ENCODE results near the gene SPRED3. TPM values are rescaled to one million over a fixed set of nuclear protein-coding genes. Genes with fewer than 3 reads are reported as not detected.
"Not testable (repeated sequence)": the region's sequence is repeated elsewhere in the genome, so short reads cannot be mapped to it uniquely, and the experiment has no call there.

SPRED3 gene
- total RNA-seq, 1 experiment from 2014 or later = 3.2 TPM

DNA sequence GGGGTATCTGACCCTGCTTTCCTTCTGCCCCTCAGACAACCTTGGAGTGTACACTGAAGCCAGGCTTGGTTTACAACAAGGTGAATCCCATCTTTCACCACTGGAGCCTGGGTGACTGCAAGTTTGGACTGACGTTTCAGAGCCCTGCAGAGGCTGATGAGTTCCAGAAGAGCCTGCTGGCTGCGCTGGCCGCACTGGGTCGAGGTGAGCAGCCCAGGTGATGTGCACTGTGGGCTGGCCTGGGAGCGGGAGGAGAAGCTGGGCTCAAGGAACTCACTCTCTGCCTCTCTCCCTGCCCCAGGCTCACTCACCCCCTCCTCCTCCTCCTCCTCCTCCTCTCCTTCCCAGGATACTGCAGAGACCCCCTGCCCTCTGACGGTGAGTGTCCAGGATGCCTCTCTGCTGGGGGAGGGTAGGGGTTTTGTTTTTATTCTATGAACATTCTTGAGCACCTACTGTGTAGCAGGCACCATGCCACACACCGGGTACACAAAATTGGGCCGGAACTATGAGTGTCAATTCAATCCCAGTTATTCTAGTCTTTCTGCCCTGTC is 3.5 kb downstream of the SPRED3 start:
- DNase-seq (ENCODE audit: low spot score) = no peak

GRCh38 chr19:38392707-38393308 is 4.3 kb downstream of the SPRED3 start:
- peak; percentile 65 for DNase-seq (ENCODE audit: low spot score)

DNA sequence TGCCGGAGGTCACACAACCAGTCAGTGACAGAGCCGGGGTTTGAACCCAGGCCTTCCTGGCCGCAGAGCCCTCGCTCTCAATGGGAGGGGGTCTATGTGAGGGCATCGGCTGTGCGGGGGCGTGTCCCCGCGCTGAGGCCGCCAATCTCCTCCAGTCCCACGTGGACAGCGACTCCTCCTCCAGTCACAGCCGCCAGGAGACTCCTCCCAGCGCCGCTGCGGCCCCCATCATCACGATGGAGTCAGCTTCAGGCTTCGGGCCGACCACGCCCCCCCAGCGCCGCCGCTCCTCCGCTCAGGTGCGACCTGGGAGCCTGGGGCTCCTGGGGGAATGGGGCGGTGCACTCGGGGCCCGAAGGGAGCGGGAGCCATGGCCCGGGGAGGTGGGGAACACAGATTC is 6.0 kb downstream of the SPRED3 start:
- no peak for DNase-seq (ENCODE audit: low spot score)

DNA sequence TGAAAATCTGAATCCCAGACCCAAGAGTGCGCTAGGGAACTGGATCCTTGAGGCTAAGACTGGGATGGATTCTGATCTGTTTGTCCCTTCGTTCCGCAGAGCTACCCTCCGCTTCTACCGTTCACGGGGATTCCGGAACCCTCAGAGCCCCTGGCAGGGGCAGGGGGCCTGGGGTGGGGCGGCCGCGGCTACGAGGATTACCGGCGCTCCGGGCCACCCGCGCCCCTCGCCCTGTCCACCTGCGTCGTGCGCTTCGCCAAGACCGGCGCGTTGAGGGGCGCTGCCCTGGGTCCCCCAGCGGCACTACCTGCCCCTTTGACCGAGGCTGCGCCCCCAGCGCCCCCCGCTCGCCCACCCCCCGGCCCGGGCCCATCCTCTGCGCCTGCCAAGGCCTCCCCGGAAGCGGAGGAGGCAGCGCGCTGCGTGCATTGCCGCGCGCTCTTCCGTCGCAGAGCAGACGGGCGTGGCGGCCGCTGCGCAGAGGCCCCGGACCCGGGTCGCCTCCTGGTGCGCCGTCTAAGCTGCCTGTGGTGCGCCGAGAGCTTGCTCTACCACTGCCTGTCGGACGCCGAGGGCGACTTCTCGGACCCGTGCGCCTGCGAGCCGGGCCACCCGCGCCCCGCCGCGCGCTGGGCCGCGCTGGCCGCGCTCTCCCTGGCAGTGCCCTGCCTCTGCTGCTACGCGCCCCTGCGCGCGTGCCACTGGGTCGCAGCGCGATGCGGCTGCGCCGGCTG is 7.1 kb downstream of the SPRED3 start:
- DNase-seq (ENCODE audit: low spot score) = no peak

GRCh38 chr19:38399081-38399480 is 10.6 kb downstream of the SPRED3 start:
- DNase-seq (ENCODE audit: low spot score) = no peak

GRCh38 chr19:38399537-38399936 is 11.0 kb downstream of the SPRED3 start:
- DNase-seq (ENCODE audit: low spot score) = no peak

DNA sequence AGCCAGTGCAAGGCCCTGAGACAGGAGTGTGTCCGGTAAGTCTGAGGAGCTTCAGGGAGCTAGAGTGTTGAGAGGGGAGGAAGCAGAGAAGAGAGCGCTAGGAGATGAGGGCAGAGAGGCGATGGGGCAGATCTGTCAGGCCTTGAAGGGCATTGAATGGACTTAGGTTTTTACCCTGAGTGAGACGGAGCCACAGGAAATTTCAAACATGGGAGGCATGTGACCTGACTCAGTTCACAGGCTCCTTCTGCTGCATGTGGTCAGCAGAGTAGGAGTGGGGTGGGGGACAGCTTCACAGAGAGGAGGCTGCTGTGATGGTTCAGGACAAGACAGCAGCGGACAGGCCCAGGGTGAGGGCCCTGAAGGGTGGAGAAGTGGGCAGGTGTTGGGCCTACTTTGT is 11.9 kb downstream of the SPRED3 start:
- DNase-seq (ENCODE audit: low spot score) = no peak

DNA sequence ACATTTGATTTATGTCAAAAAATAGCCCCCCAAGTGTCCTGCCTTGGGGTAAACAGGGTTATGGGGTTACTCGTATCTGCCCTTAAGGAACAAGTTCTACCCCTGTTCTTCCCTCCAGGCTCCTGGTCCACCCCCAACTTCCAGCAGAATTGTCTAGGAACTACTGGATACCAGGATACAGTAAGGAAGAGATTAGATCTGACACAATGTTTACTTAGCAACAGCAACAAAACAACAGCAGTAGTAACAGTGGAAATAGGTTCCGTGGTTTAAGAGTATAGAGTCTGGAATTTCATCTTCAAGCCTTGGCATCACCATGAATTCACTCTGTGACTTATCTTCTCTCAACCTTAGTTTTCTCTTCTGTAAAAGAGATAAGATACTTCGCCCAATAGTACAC is 12.7 kb downstream of the SPRED3 start:
- peak; percentile 75 for DNase-seq (ENCODE audit: low spot score)

- no peak for DNase-seq (ENCODE audit: low spot score)
These were observed 14.1 kb downstream of the SPRED3 start for GRCh38 chr19:38402623-38402966.

DNA sequence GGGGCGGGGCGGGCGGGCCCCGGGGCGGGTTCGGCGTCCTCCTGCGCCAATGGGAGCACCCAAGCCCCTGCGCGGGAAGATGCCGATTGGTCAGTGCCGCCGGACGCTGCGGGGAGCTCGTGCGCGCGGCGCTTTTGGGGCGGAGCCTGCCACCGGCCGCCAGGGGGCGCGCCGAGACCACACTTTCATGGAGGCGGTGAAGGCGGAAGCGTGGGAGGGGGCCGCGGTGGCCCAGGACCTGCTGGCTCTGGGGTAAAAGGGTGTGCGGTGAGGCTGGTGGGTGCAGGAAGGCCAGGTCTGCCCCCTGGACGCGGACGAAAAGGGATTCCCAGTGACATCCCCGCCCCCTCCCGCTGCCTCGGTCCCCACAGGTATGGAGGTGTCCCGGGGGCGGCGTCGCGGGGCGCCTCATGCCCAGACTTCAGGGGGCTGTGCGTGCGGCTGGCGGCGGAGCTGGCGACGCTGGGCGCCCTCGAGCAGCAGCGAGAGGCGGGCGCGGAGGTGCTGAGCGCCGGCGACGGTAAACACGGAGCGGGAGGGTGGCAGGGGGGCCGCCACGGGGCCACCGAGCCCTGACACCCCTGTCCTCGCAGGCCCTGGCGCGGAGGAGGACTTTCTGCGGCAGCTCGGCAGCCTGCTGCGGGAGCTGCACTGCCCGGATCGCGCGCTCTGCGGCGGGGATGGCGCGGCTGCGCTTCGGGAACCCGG is 14.6 kb downstream of the SPRED3 start, which contains the start of gene FAM98C:
TSS of gene FAM98C (plus strand) at position 127 of the 708 bp plus-strand sequence. CDS start at position 188, 61 bp downstream.
- DNase-seq (ENCODE audit: low spot score) = peak; percentile 100

DNA sequence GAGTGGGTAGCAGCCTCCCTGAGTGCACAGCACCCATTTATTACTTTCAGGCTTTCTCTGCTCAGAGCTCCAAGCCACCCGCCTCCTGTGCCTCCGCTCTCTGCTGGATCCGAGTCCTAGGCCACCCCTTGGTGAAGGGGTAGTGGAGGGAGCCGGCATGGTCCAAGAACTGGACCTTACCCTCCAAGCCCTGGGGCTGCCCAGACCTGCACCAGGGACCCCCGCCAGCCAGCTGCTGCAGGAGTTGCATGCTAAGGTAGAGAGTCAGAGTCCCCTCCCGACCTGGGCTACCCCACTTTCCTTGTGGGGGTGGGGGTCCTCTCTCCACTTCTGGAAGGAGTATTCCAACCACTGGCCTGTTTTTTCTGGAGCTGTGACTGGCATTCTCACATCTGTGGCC is 16.4 kb downstream of the SPRED3 start:
- no peak for DNase-seq (ENCODE audit: low spot score)

- no peak for DNase-seq (ENCODE audit: low spot score)
These were observed 16.8 kb downstream of the SPRED3 start for GRCh38 chr19:38405276-38405675.

DNA sequence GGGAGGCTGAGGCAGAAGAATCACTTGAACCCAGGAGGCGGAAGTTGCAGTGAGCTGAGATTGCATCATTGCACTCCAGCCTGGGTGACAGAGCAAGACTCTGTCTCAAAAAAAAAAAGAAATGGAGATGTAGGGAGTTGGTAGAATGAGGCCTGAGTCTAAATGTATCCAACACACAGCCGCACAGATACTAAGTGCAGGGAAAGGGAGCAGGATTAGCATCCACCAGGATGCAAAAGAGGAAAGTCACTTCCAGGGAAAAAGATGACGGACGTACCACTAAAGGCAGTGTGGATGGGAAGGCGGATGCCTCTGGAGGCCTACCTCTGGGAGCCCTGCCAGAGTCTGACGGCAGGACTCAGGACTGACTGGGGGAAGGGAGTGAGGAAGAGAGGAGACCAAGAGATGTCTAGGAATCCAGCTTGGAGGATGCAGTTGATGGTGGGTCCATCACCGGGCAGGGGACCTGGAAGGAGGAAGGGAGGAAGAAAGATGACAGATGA is 21.2 kb downstream of the SPRED3 start:
- DNase-seq (ENCODE audit: low spot score) = peak; percentile 60

DNA sequence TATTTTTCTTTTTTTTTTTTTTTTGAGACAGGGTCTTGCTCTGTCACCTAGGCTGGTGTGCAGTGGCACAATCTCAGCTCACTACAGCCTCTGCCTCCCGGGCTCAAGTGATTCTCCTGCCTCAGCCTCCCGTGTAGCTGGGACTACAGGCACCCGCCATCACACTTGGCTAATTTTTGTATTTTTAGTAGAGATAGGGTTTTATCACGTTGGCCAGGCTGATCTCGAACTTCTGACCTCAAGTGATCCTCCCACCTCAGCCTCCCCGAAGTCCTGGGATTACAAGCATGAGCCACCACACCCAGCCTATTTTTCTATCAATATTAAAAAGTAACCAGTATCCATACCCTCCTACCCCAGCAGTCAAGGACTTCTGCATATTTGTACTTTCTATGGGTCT is 21.9 kb downstream of the SPRED3 start:
- not testable (repeated sequence) for DNase-seq (ENCODE audit: low spot score)

DNA sequence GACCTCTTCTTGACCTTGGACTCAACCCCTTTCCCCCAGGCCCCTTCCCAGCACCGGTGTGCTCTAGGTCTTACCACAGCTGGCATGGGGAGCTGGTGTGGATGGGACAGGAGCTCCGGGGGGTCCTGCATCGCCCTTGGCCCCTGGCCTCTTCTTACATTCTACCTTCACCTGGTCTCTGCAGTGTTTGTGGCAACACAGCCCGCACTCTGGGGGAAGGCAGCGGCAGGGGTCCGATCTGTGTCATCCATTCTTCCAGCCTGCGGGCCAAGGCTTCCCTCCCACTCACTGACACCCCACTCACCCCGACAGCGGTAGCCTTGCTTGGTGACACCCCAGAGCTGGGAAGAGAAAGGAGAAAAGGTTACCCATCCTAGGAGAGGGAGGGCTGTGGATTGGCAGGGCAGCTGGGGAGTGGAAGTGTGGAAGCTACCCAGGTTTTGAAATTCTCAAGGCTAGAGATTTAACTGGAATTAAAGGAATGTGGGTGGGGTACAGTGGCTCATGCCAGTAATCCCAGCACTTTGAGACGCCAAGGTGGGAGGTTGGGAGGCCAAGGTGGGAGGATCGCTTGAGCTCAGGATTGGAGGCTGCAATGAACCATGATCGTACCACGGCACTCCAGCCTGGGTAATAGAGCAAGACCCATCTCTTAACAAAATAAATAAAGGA is 22.7 kb downstream of the SPRED3 start:
- DNase-seq (ENCODE audit: low spot score) = no peak

GRCh38 chr19:38411898-38412297 is 23.4 kb downstream of the SPRED3 start:
- DNase-seq (ENCODE audit: low spot score) = not testable (repeated sequence)

DNA sequence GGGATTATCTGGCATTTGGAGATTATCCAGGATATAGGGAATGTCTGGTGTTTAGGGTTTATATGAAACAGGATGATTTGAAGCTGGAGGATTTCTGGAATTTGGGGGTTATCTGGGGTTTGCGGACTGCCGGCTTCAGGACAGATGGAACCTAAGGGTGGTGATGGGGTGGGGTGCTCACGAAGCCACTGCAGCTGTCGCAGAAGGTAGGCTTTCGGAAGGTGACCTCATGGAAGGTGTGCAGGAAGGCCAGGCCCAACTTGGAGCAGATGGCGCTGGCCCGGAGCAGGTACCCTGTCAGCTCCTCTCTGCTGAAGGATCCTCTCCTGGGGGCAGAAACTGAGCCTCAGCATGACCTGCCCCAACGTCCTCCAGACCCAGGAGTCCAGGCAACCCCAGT is 24.0 kb downstream of the SPRED3 start:
- DNase-seq (ENCODE audit: low spot score) = no peak

GRCh38 chr19:38412961-38413360 is 24.5 kb downstream of the SPRED3 start:
- DNase-seq (ENCODE audit: low spot score) = no peak

DNA sequence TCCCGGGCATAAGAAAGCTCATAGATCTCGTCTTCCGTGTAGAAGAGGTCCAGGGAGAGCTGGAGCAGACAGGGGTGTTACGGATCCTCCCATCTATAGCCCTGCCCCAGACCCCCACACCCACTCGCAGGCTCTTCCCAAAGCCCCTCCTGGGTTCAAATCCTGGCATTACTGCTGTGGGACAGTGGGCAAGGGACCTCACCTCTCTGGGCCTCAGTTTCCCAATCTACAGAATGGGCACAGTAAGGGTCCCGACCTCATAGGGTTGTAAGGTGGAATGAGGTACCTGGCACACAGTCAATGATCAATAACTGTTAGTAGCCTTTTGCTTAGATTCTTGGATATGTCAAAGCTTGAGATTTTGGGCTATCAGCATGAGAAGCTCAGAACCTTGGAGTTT is 24.9 kb downstream of the SPRED3 start:
- no peak for DNase-seq (ENCODE audit: low spot score)

DNA sequence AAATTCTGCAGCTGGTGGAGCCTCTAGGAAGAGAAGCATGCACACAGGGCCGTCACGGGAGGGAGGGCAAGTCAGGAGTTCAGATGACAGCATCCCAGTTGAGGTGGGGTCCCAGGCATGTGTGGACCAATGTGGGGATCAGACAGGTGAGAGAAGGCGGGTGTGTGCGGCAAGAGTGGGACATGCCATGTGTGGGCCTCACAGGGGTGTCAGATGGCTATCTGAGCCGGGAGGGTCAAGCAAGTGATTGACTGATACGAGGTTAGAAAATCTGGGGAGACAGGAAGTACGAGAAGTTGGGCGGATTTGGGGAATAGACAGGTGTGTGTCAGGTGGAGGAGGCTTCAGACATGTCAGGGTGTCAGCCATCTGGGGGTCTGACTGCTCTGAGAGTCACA is 28.6 kb downstream of the SPRED3 start:
- no peak for DNase-seq (ENCODE audit: low spot score)

Measured in HT-29 (cell line).